ENCODE measurements around the gene LMNA.

DNA sequence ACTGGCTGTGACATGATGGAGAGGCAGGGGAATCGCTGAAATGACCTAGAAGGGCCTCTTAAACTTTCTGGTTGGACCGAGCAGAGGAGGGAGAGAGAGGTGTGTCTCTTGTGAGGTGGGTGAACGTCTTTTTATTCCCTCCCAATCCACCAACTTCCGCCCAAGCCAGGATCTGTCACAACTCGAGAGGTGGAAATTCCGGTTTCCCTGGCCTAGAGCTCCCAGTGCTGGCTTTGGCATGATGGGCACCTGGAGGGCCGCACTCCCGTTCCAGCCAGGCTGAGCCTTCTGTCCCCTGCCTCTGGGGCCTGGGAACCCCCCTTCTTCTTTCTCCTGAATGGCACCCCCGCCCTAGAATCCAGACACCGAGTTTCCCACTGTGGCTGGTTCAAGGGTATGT is 38.9 kb downstream of the LMNA start, which contains the start of gene SEMA4A:
- TF ChIP-seq, protein P1, sequence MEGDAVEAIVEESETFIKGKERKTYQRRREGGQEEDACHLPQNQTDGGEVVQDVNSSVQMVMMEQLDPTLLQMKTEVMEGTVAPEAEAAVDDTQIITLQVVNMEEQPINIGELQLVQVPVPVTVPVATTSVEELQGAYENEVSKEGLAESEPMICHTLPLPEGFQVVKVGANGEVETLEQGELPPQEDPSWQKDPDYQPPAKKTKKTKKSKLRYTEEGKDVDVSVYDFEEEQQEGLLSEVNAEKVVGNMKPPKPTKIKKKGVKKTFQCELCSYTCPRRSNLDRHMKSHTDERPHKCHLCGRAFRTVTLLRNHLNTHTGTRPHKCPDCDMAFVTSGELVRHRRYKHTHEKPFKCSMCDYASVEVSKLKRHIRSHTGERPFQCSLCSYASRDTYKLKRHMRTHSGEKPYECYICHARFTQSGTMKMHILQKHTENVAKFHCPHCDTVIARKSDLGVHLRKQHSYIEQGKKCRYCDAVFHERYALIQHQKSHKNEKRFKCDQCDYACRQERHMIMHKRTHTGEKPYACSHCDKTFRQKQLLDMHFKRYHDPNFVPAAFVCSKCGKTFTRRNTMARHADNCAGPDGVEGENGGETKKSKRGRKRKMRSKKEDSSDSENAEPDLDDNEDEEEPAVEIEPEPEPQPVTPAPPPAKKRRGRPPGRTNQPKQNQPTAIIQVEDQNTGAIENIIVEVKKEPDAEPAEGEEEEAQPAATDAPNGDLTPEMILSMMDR (IDR thresholded peaks at IDR 0.05; ENCODE audit: low read depth, low read length, poor library complexity, severe bottlenecking) = no peak
- TF ChIP-seq EZH2phosphoT487 (IDR thresholded peaks at IDR 0.05; ENCODE audit: borderline replicate concordance, low read length) = no peak
